H1 (cell line): Measurements from ENCODE around the gene WDR93. TPM values are rescaled to one million over a fixed set of nuclear protein-coding genes. Genes with fewer than 3 reads are reported as not detected.

Source experiments
- CTBP2 ChIP-seq: IDR thresholded peaks from 2 replicates; pipeline ENCODE4 v1.7.0; 2011; ENCODE audit warnings: borderline replicate concordance, mild to moderate bottlenecking, moderate library complexity, mixed read lengths, low read length; ENCODE audit not compliant: insufficient read depth, insufficient read length
- GABPA ChIP-seq: IDR thresholded peaks from 2 replicates; pipeline ENCODE4 v1.6.1; 2011; ENCODE audit warnings: mild to moderate bottlenecking, low read length, moderate library complexity, borderline replicate concordance; ENCODE audit not compliant: insufficient read depth
- HDAC2 ChIP-seq, 2 experiments: fragments of 300-600 bp in 1 of 2; sonication (generic) in 1 of 2; IDR thresholded peaks; 2 replicates each; pipeline ENCODE4 v1.6.1; 2011 to 2012; ENCODE audit warnings: low read depth in 2 of 2, low read length in 2 of 2, mild to moderate bottlenecking in 2 of 2, moderate library complexity in 2 of 2, borderline replicate concordance in 1 of 2, inconsistent platforms in 1 of 2
- POLR2AphosphoS5 ChIP-seq: IDR thresholded peaks from 2 replicates; pipeline ENCODE4 v1.6.1; 2011; ENCODE audit warnings: low read depth, low read length
- SIN3A ChIP-seq, 2 experiments: IDR thresholded peaks in 1 of 2; conservative IDR thresholded peaks in 1 of 2; 2 replicates each; pipeline ENCODE4 v1.6.1; 2011 to 2012; ENCODE audit warnings: low read length in 2 of 2, improper control_type of control experiment in 1 of 2, low read depth in 1 of 2, mild to moderate bottlenecking in 1 of 2
- SIX5 ChIP-seq: IDR thresholded peaks from 2 replicates; pipeline ENCODE4 v1.6.1; 2011; ENCODE audit warnings: mild to moderate bottlenecking, low read depth, low read length
- SP4 ChIP-seq: IDR thresholded peaks from 2 replicates; pipeline ENCODE4 v1.6.1; 2012; ENCODE audit warnings: low read length, inconsistent platforms
- polyA plus RNA-seq, 7 experiments: library from polyadenylated mRNA; depleted of rRNA in 3 of 7; stranded (reverse) in 5 of 7; unstranded in 2 of 7; fragments of >200 nt in 5 of 7; fragments of 200-250 nt in 2 of 7; gene quantifications; 1 replicate in 5 of 7; 2 replicates in 1 of 7; 4 replicates in 1 of 7; pipeline versions ENCODE4 v1.2.1 to v1.2.3, GENCODE V29; 2011 to 2013; ENCODE audit warnings: missing spikeins in 2 of 7, mixed read lengths in 2 of 7
- total RNA-seq: library from RNA; stranded (reverse); fragmentation: NEBNext Ultra II Directional; extraction: Animal tissue kit (Norgen Biotek cat#: 25700); gene quantifications from 2 replicates; pipeline ENCODE4 v1.2.1, GENCODE V29; 2021
- TF ChIP-seq, protein P1 (sequence below): fragments of 300-600 bp; sonication (generic); IDR thresholded peaks from 2 replicates; pipeline ENCODE4 v1.7.1; 2012; ENCODE audit warnings: low read length, moderate library complexity, mild to moderate bottlenecking, inconsistent platforms; ENCODE audit not compliant: insufficient replicate concordance

WDR93 gene
- total and polyA plus RNA-seq, 2 of the 8 experiments (the other 6 are each of a cell fraction or from before 2014, with no cell fraction given): 0.03 TPM; not detected in 1

DNA sequence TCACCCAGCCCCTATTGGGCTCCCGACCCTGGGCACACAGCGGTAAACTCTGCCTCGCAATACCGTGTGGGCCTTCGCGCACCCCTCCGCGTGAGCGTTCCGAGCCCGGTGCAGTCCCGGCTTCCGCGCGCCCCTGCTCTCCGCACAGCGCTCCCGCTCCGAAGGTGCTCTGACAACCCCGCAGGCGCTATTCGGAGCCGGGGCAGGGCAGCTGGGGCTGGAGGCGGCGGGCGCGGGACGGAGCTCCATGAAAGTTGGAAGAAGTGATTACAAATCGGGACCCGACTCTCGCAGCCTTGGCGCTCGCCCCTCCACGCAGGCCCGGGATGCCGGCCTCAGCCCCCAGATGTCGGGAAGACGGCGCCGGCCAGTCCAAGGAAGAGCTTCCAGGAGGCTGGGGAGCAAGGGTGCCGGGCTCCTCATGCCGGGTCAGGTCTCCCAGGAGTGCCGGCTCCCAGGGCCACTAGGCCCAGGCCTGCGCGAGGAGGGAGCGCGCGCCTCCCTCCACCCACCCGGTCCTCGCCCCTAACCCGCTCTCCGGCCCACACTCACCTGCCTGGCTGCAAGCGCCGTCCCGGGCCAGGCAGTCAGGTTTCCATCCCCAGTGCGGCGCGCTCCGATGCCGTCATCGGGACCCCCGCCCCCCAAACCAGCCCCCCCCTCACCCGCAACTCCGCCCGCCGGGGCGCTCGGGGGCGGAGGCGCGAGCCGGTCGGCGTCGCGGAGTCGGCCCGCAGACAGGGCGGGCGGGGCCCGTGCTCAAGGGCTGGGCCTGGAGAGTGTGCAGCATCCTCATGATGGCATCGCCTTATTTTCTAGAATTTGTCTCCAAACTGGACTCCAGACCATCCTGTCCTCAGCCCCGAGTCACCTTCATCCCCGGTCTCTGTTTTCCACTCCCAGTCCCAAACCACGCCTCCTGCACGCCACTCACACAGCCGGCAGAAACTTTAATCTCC, 35.5 kb upstream of the WDR93 start, which contains the start of gene KIF7 (continued):
- TF ChIP-seq HDAC2 (IDR thresholded peaks at IDR 0.05; ENCODE audit: borderline replicate concordance in 1 of 2, low read depth in 2 of 2, low read length in 2 of 2) (no peak), POLR2AphosphoS5 (peak; percentile 89), SIX5 (no peak), SIN3A (conservative IDR thresholded peaks at IDR 0.05 in 1 of 2, IDR thresholded peaks at IDR 0.05 in 1 of 2; ENCODE audit: low read depth in 1 of 2, low read length in 2 of 2) (peak; percentile 41 to 70; a peak in 2 of 4 replicates), SP4 (no peak), CTBP2 (no peak), GABPA (peak; percentile 43; the same call in 1 of the 2 replicates)
- TF ChIP-seq, protein P1, sequence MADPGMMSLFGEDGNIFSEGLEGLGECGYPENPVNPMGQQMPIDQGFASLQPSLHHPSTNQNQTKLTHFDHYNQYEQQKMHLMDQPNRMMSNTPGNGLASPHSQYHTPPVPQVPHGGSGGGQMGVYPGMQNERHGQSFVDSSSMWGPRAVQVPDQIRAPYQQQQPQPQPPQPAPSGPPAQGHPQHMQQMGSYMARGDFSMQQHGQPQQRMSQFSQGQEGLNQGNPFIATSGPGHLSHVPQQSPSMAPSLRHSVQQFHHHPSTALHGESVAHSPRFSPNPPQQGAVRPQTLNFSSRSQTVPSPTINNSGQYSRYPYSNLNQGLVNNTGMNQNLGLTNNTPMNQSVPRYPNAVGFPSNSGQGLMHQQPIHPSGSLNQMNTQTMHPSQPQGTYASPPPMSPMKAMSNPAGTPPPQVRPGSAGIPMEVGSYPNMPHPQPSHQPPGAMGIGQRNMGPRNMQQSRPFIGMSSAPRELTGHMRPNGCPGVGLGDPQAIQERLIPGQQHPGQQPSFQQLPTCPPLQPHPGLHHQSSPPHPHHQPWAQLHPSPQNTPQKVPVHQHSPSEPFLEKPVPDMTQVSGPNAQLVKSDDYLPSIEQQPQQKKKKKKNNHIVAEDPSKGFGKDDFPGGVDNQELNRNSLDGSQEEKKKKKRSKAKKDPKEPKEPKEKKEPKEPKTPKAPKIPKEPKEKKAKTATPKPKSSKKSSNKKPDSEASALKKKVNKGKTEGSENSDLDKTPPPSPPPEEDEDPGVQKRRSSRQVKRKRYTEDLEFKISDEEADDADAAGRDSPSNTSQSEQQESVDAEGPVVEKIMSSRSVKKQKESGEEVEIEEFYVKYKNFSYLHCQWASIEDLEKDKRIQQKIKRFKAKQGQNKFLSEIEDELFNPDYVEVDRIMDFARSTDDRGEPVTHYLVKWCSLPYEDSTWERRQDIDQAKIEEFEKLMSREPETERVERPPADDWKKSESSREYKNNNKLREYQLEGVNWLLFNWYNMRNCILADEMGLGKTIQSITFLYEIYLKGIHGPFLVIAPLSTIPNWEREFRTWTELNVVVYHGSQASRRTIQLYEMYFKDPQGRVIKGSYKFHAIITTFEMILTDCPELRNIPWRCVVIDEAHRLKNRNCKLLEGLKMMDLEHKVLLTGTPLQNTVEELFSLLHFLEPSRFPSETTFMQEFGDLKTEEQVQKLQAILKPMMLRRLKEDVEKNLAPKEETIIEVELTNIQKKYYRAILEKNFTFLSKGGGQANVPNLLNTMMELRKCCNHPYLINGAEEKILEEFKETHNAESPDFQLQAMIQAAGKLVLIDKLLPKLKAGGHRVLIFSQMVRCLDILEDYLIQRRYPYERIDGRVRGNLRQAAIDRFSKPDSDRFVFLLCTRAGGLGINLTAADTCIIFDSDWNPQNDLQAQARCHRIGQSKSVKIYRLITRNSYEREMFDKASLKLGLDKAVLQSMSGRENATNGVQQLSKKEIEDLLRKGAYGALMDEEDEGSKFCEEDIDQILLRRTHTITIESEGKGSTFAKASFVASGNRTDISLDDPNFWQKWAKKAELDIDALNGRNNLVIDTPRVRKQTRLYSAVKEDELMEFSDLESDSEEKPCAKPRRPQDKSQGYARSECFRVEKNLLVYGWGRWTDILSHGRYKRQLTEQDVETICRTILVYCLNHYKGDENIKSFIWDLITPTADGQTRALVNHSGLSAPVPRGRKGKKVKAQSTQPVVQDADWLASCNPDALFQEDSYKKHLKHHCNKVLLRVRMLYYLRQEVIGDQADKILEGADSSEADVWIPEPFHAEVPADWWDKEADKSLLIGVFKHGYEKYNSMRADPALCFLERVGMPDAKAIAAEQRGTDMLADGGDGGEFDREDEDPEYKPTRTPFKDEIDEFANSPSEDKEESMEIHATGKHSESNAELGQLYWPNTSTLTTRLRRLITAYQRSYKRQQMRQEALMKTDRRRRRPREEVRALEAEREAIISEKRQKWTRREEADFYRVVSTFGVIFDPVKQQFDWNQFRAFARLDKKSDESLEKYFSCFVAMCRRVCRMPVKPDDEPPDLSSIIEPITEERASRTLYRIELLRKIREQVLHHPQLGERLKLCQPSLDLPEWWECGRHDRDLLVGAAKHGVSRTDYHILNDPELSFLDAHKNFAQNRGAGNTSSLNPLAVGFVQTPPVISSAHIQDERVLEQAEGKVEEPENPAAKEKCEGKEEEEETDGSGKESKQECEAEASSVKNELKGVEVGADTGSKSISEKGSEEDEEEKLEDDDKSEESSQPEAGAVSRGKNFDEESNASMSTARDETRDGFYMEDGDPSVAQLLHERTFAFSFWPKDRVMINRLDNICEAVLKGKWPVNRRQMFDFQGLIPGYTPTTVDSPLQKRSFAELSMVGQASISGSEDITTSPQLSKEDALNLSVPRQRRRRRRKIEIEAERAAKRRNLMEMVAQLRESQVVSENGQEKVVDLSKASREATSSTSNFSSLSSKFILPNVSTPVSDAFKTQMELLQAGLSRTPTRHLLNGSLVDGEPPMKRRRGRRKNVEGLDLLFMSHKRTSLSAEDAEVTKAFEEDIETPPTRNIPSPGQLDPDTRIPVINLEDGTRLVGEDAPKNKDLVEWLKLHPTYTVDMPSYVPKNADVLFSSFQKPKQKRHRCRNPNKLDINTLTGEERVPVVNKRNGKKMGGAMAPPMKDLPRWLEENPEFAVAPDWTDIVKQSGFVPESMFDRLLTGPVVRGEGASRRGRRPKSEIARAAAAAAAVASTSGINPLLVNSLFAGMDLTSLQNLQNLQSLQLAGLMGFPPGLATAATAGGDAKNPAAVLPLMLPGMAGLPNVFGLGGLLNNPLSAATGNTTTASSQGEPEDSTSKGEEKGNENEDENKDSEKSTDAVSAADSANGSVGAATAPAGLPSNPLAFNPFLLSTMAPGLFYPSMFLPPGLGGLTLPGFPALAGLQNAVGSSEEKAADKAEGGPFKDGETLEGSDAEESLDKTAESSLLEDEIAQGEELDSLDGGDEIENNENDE: no peak
